ENCODE data around the gene NEIL3.

GRCh38 chr4:177266506-177266905 is 43.2 kb upstream of the NEIL3 start:
- TF ChIP-seq CTCF (IDR thresholded peaks at IDR 0.05 in 8 of 11, conservative IDR thresholded peaks at IDR 0.05 in 3 of 11) (no peak), POLR2A (IDR thresholded peaks at IDR 0.05) (no peak), POLR2AphosphoS5 (IDR thresholded peaks at IDR 0.05) (no peak)
